MM.1S (cell line): ENCODE data around the gene LAX1.

Experiments
- DNase-seq: peaks from one replicate; pipeline ENCODE4 v3.0.0-alpha.2; 2015
- H2AFZ ChIP-seq: fragments of 300-600 bp; sonication (generic); 2 replicates; pipeline ENCODE4 v1.6.0; 2016; ENCODE audit warnings: antibody characterized with exemption, low read length
- H3F3A ChIP-seq: fragments of 300-600 bp; sonication (generic); 2 replicates; pipeline ENCODE4 v1.6.1; 2016; ENCODE audit warnings: mild to moderate bottlenecking, antibody characterized with exemption, low read length, moderate library complexity, mixed read lengths; ENCODE audit not compliant: insufficient read depth
- H3K27ac ChIP-seq: fragments of 300-600 bp; sonication (generic); 2 replicates; pipeline ENCODE4 v1.5.1; 2016; ENCODE audit warnings: mild to moderate bottlenecking, low read length
- H3K27me3 ChIP-seq: fragments of 300-600 bp; sonication (generic); replicated peaks from 2 replicates; pipeline ENCODE4 v1.6.0; 2016; ENCODE audit warnings: low read length; ENCODE audit not compliant: insufficient read depth
- H3K36me3 ChIP-seq: fragments of 300-600 bp; sonication (generic); replicated peaks from 2 replicates; pipeline ENCODE4 v1.6.1; 2016; ENCODE audit warnings: mild to moderate bottlenecking, low read length, mixed read lengths; ENCODE audit not compliant: insufficient read depth
- H3K4me1 ChIP-seq: fragments of 300-600 bp; sonication (generic); 2 replicates; pipeline ENCODE4 v1.6.1; 2016; ENCODE audit warnings: low read length, mixed read lengths
- H3K4me2 ChIP-seq: fragments of 300-600 bp; sonication (generic); 2 replicates; pipeline ENCODE4 v1.6.0; 2016; ENCODE audit warnings: low read depth, low read length
- H3K4me3 ChIP-seq: fragments of 300-600 bp; sonication (generic); 2 replicates; pipeline ENCODE4 v1.5.1; 2016; ENCODE audit warnings: low read length, mixed read lengths
- H3K79me2 ChIP-seq: fragments of 300-600 bp; sonication (generic); 2 replicates; pipeline ENCODE4 v1.6.1; 2016; ENCODE audit warnings: mixed run types, low read length, mixed read lengths
- H3K9ac ChIP-seq: fragments of 300-600 bp; sonication (generic); 2 replicates; pipeline ENCODE4 v1.6.1; 2016; ENCODE audit warnings: low read length, mixed read lengths
- H3K9me2 ChIP-seq: fragments of 300-600 bp; sonication (generic); replicated peaks from 2 replicates; pipeline ENCODE4 v1.6.1; 2016; ENCODE audit warnings: mild to moderate bottlenecking, low read length, mixed read lengths; ENCODE audit not compliant: insufficient read depth
- H3K9me3 ChIP-seq: fragments of 300-600 bp; sonication (generic); replicated peaks from 2 replicates; pipeline ENCODE4 v1.6.1; 2016; ENCODE audit warnings: mild to moderate bottlenecking, low read length, mixed read lengths; ENCODE audit not compliant: insufficient read depth
- H4K20me1 ChIP-seq: fragments of 300-600 bp; sonication (generic); 2 replicates; pipeline ENCODE4 v1.6.1; 2016; ENCODE audit warnings: mild to moderate bottlenecking, low read length, moderate library complexity, mixed read lengths; ENCODE audit not compliant: insufficient read depth
- EZH2 ChIP-seq: fragments of 300-600 bp; sonication (generic); optimal IDR thresholded peaks from 2 replicates; pipeline ENCODE3; 2017; ENCODE audit warnings: low read depth, mild to moderate bottlenecking, antibody characterized with exemption, low read length, mixed read lengths
- EZH2phosphoT487 ChIP-seq: fragments of 300-600 bp; sonication (generic); IDR thresholded peaks from 2 replicates; pipeline ENCODE4 v1.6.1; 2018; ENCODE audit warnings: antibody characterized with exemption, low read length
- TF ChIP-seq, protein P1 (sequence below): fragments of 300-600 bp; sonication (generic); IDR thresholded peaks from 2 replicates; pipeline ENCODE4 v1.5.1; 2016; ENCODE audit warnings: antibody characterized with exemption, low read length, mixed read lengths

LAX1 gene

GRCh38 chr1:203769505-203770343 lies 4.7 kb downstream of the LAX1 start:
- Histone ChIP-seq H3K4me3 (no peak overlapping the region), H3K36me3 (peaks cover 31% of the 10 kb centered on the region), H2AFZ (no peak overlapping the region), H3K9me2 (no peaks in the 10 kb centered on the region), H4K20me1 (no peaks in the 10 kb centered on the region), H3K27ac (no peak overlapping the region), H3K4me1 (peaks cover 7% of the 10 kb centered on the region; the same call in 1 of the 2 replicates), H3K27me3 (no peaks in the 10 kb centered on the region), H3F3A (peaks cover 14% of the 10 kb centered on the region), H3K9me3 (no peaks in the 10 kb centered on the region), H3K79me2 (peaks cover 62% of the 10 kb centered on the region), H3K9ac (no peak overlapping the region), H3K4me2 (no peak overlapping the region)
- no peak for TF ChIP-seq EZH2phosphoT487
- TF ChIP-seq, protein P1, sequence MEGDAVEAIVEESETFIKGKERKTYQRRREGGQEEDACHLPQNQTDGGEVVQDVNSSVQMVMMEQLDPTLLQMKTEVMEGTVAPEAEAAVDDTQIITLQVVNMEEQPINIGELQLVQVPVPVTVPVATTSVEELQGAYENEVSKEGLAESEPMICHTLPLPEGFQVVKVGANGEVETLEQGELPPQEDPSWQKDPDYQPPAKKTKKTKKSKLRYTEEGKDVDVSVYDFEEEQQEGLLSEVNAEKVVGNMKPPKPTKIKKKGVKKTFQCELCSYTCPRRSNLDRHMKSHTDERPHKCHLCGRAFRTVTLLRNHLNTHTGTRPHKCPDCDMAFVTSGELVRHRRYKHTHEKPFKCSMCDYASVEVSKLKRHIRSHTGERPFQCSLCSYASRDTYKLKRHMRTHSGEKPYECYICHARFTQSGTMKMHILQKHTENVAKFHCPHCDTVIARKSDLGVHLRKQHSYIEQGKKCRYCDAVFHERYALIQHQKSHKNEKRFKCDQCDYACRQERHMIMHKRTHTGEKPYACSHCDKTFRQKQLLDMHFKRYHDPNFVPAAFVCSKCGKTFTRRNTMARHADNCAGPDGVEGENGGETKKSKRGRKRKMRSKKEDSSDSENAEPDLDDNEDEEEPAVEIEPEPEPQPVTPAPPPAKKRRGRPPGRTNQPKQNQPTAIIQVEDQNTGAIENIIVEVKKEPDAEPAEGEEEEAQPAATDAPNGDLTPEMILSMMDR: no peak
- TF ChIP-seq EZH2: no peak
- no peak for DNase-seq

GRCh38 chr1:203771901-203772301 lies 6.9 kb downstream of the LAX1 start:
- TF ChIP-seq EZH2: no peak
- no peak for TF ChIP-seq EZH2phosphoT487
- TF ChIP-seq, protein P1: no peak
- no peak for DNase-seq
- Histone ChIP-seq H3K27me3 (no peaks in the 10 kb centered on the region), H4K20me1 (no peaks in the 10 kb centered on the region), H3K36me3 (peaks cover 36% of the 10 kb centered on the region), H2AFZ (no peak overlapping the region), H3K4me3 (no peak overlapping the region), H3K9me2 (no peaks in the 10 kb centered on the region), H3K9me3 (no peaks in the 10 kb centered on the region), H3K79me2 (peaks cover 44% of the 10 kb centered on the region), H3F3A (0 out of 2 replicates have a peak, but pooled peaks cover 5% of the 10 kb centered on the region), H3K27ac (no peak overlapping the region), H3K4me1 (peaks cover 7% of the 10 kb centered on the region; the same call in 1 of the 2 replicates), H3K4me2 (no peak overlapping the region), H3K9ac (no peak overlapping the region)

DNA sequence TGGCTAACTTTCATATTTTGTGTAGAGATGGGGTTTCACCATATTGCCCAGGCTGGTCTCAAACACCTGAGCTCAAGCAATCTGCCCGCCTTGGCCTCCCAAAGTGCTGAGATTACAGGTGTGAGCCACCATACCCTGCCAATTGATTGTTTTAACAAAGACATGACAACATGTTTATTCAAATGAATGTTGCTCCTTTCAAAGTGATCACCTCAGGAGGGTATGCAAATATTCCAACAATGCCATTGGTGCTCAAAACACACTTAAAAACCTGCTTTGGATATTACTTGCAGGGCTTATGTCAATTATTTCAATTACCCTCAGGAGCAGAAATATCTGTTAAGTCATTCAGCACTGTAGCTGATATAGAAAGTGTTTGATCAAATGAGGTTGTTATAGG lies 7.9 kb downstream of the LAX1 start:
- no peak overlapping the region for H2AFZ ChIP-seq
- no peak overlapping the region for H3K27ac ChIP-seq
- no peak overlapping the region for H3K4me2 ChIP-seq
- H3K9me3 ChIP-seq: no peaks in the 10 kb centered on the region
- H3K79me2 ChIP-seq: peaks cover 35% of the 10 kb centered on the region
- peaks cover 7% of the 10 kb centered on the region; the same call in 1 of the 2 replicates for H3K4me1 ChIP-seq
- TF ChIP-seq, protein P1: no peak
- TF ChIP-seq EZH2phosphoT487: no peak
- TF ChIP-seq EZH2: no peak
- H3K9me2 ChIP-seq: no peaks in the 10 kb centered on the region
- peaks cover 11% of the 10 kb centered on the region; the same call in 1 of the 2 replicates for H3F3A ChIP-seq
- no peak for DNase-seq
- H4K20me1 ChIP-seq: no peaks in the 10 kb centered on the region
- H3K27me3 ChIP-seq: no peaks in the 10 kb centered on the region
- peaks cover 36% of the 10 kb centered on the region for H3K36me3 ChIP-seq
- no peak overlapping the region for H3K9ac ChIP-seq
- no peak overlapping the region for H3K4me3 ChIP-seq
